Ectodermal cell (in vitro differentiated cells): Measurements from ENCODE around the gene KLF12.

ENCODE experiments used
- H3K27ac ChIP-seq: 2 replicates; pipeline ENCODE4 v1.7.0; 2013; ENCODE audit warnings: mild to moderate bottlenecking, low read depth, low read length; ENCODE audit not compliant: insufficient read depth, poor library complexity, severe bottlenecking
- H3K27me3 ChIP-seq: 2 replicates; pipeline ENCODE4 v1.7.0; 2013; ENCODE audit warnings: mild to moderate bottlenecking, low read length; ENCODE audit not compliant: insufficient read depth, control insufficient read depth, poor library complexity, severe bottlenecking
- H3K36me3 ChIP-seq: one replicate; pipeline ENCODE4 v1.7.0; 2013; ENCODE audit warnings: low read length; ENCODE audit not compliant: control insufficient read depth, insufficient read depth
- H3K4me1 ChIP-seq: one replicate; pipeline ENCODE4 v1.7.0; 2013; ENCODE audit warnings: low read length; ENCODE audit not compliant: control insufficient read depth, insufficient read depth
- H3K4me3 ChIP-seq: 2 replicates; pipeline ENCODE4 v1.7.0; 2013; ENCODE audit warnings: low read depth, low read length, control low read depth; ENCODE audit not compliant: insufficient read depth
- H3K9me3 ChIP-seq: 2 replicates; pipeline ENCODE4 v1.7.0; 2013; ENCODE audit warnings: mild to moderate bottlenecking, low read length, moderate library complexity; ENCODE audit not compliant: control insufficient read depth
- WGBS, 2 experiments: methylation state at CpG; one replicate each; pipeline ENCODE4 v1.1.7; 2013; ENCODE audit warnings: missing lambda C conversion rate in 2 of 2; 5-methylcytosine and 5-hydroxymethylcytosine counted together

KLF12 gene

DNA sequence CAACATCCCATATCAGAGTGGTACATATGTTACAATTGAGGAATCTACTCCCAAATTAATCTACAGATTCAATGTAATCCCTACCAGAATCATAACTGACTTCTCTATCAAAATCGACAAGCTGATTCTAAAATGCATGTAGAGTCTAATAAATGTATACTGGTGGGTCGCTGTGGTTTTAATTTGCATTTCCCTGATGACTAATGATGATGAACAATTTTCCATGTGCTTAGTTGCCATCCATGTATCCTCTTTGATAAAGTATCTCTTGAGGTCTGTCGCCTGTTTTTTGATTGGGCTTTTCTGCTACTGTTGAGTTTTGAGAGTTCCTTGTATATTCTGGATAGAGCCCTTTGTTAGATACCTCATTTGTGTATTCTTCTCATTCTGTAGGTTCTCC lies 43.8 kb downstream of the KLF12 start:
- H3K27me3 ChIP-seq = no peaks in the 10 kb centered on the region
- whole genome bisulfite sequencing, 2 experiments = 86 to 96% methylated on average over 3 of the region's 3 CpGs
- H3K4me1 ChIP-seq = no peaks in the 10 kb centered on the region
- H3K4me3 ChIP-seq = no peak overlapping the region
- H3K36me3 ChIP-seq = no peaks in the 10 kb centered on the region
- no peak overlapping the region for H3K27ac ChIP-seq
- no peaks in the 10 kb centered on the region for H3K9me3 ChIP-seq

DNA sequence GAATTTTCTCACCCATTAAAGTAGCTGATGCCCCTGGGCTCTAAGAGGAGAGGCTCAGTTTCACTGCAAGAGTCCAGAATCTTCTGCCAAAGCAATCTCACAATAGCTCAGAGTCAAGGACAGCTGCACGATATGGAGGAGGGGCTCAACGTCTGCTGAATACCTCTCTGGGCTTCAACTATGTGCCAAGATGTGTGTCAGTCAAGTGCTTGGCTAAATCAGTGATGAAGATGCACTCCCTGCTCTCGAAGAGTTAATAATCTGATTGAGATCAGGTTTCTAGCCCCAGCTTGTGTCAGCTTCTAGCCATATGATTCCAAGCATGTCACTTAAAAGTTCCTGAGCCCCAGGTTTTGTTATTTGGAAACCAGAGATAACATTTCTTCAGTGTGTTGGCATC lies 46.8 kb downstream of the KLF12 start:
- 91 to 92% methylated on average over 3 of the region's 3 CpGs for WGBS, 2 experiments
- no peaks in the 10 kb centered on the region for H3K4me1 ChIP-seq
- no peaks in the 10 kb centered on the region for H3K27me3 ChIP-seq

More for the DNA sequence above, 46.8 kb downstream of the KLF12 start:
- Histone ChIP-seq H3K36me3 (no peaks in the 10 kb centered on the region), H3K4me3 (no peak overlapping the region), H3K9me3 (no peaks in the 10 kb centered on the region), H3K27ac (no peak overlapping the region)
